Measurements from ENCODE around the gene TMEM255A. TPM values are rescaled to one million over a fixed set of nuclear protein-coding genes. Genes with fewer than 3 reads are reported as not detected.

Gene TMEM255A
- total and polyA plus RNA-seq, 8 donors: 0.25 to 2.0 (median 0.65) TPM; not detected in 2

GRCh38 chrX:120293015-120293414 is 18.2 kb downstream of the TMEM255A start:
- H3K36me3 ChIP-seq: no peaks in the 10 kb centered on the region
- DNase-seq: no peak
- no peaks in the 10 kb centered on the region for H3K27me3 ChIP-seq
- H3K27ac ChIP-seq: no peak overlapping the region
- no peaks in the 10 kb centered on the region for H3K4me1 ChIP-seq
- TF ChIP-seq CTCF (IDR thresholded peaks at IDR 0.05) (no peak), POLR2AphosphoS5 (IDR thresholded peaks at IDR 0.05) (no peak), EP300 (IDR thresholded peaks at IDR 0.05) (no peak), POLR2A (IDR thresholded peaks at IDR 0.05) (no peak)
- intact Hi-C loops (cut with DNase I; ENCODE audit: low total_unique reads): no loop called here
- H3K9me3 ChIP-seq: no peaks in the 10 kb centered on the region
- 62 to 88% (median 78%) methylated on average over 2 of the region's 2 CpGs for WGBS, 5 donors
- no peak overlapping the region for H3K4me3 ChIP-seq

GRCh38 chrX:120291211-120291610 is 20.1 kb downstream of the TMEM255A start:
- Histone ChIP-seq H3K36me3 (no peaks in the 10 kb centered on the region), H3K4me1 (no peaks in the 10 kb centered on the region), H3K27me3 (no peaks in the 10 kb centered on the region), H3K4me3 (no peak overlapping the region), H3K9me3 (no peaks in the 10 kb centered on the region), H3K27ac (no peak overlapping the region)
- no peak for DNase-seq
- 75 to 93% (median 79%) methylated on average over 3 to 6 of the region's 6 CpGs for WGBS, 5 donors
- intact Hi-C loops (cut with DNase I; ENCODE audit: low total_unique reads): no loop called here
- TF ChIP-seq CTCF (IDR thresholded peaks at IDR 0.05): no peak
- TF ChIP-seq POLR2AphosphoS5 (IDR thresholded peaks at IDR 0.05): no peak
- TF ChIP-seq EP300 (IDR thresholded peaks at IDR 0.05): no peak
- no peak for TF ChIP-seq POLR2A (IDR thresholded peaks at IDR 0.05)

GRCh38 chrX:120290107-120290506 is 21.2 kb downstream of the TMEM255A start:
- no peak for TF ChIP-seq CTCF (IDR thresholded peaks at IDR 0.05)
- no peak for TF ChIP-seq EP300 (IDR thresholded peaks at IDR 0.05)
- TF ChIP-seq POLR2A (IDR thresholded peaks at IDR 0.05): no peak
- no peak for TF ChIP-seq POLR2AphosphoS5 (IDR thresholded peaks at IDR 0.05)
- no peaks in the 10 kb centered on the region for H3K27me3 ChIP-seq
- H3K36me3 ChIP-seq: no peaks in the 10 kb centered on the region
- intact Hi-C loops (cut with DNase I; ENCODE audit: low total_unique reads): no loop called here
- no peak overlapping the region for H3K4me3 ChIP-seq
- no peak for DNase-seq
- no peak overlapping the region for H3K27ac ChIP-seq
- no peaks in the 10 kb centered on the region for H3K9me3 ChIP-seq
- H3K4me1 ChIP-seq: no peaks in the 10 kb centered on the region

GRCh38 chrX:120287513-120288112 is 23.6 kb downstream of the TMEM255A start:
- Histone ChIP-seq H3K27ac (no peak overlapping the region), H3K4me1 (no peaks in the 10 kb centered on the region), H3K27me3 (no peaks in the 10 kb centered on the region), H3K36me3 (no peaks in the 10 kb centered on the region), H3K4me3 (no peak overlapping the region), H3K9me3 (no peaks in the 10 kb centered on the region)
- WGBS, 5 donors: 48 to 88% (median 64%) methylated on average over 2 to 3 of the region's 3 CpGs
- no peak for DNase-seq
- intact Hi-C loops (cut with DNase I; ENCODE audit: low total_unique reads): no loop called here
- TF ChIP-seq POLR2AphosphoS5 (IDR thresholded peaks at IDR 0.05): no peak
- no peak for TF ChIP-seq CTCF (IDR thresholded peaks at IDR 0.05)
- no peak for TF ChIP-seq EP300 (IDR thresholded peaks at IDR 0.05)
- TF ChIP-seq POLR2A (IDR thresholded peaks at IDR 0.05): no peak
